A549 (cell line): ENCODE data around the gene CDC14A. TPM values are rescaled to one million over a fixed set of nuclear protein-coding genes. Genes with fewer than 3 reads are reported as not detected.

Source experiments
- ATAC-seq, 2 experiments: fragments of 200-7000 bp in 1 of 2; fragments of >200 bp in 1 of 2; cut with Nextera tagmentation in 1 of 2; cut with Tn5 transposase in 1 of 2; 3 replicates each; pipeline versions ENCODE4 v1.8.0 to v1.9.1; 2018 to 2020; ENCODE audit warnings: mild to moderate bottlenecking in 1 of 2, moderate library complexity in 1 of 2
- CTCF ChIA-PET: fragments of 300-600 bp; sonication (Branson Sonifier 250); formaldehyde crosslinking; extraction: SDS; loops from one replicate; lab custom pipeline; 2021; ENCODE audit warnings: antibody characterized with exemption, inconsistent platforms; lab: Yijun Ruan, JAX
- POLR2A ChIA-PET: fragments of 350-600 bp; formaldehyde crosslinking; extraction: SDS; loops from one replicate; lab custom pipeline; 2021; ENCODE audit warnings: antibody characterized with exemption, inconsistent platforms; lab: Yijun Ruan, JAX
- DNase-seq, 2 experiments: peaks; one replicate each; pipeline versions ENCODE4 v3.0.0 to v3.0.0-alpha.2; 2011 to 2016; ENCODE audit warnings: low read depth in 1 of 2, low spot score in 1 of 2
- FAIRE-seq: peaks from 2 replicates; lab custom pipeline; 2011; peaks lifted over from hg19 to GRCh38; lab: Jason Lieb, UNC
- H3K27ac ChIP-seq, 2 experiments: fragments of >200 bp; sonication (Bioruptor Twin); formaldehyde crosslinking; 3 replicates each; pipeline ENCODE4 v1.5.1; 2016 to 2017
- H3K4me1 ChIP-seq: fragments of >200 bp; sonication (Bioruptor Twin); formaldehyde crosslinking; 3 replicates; pipeline ENCODE4 v1.6.1; 2016
- H3K4me2 ChIP-seq: fragments of >200 bp; sonication (Bioruptor Twin); formaldehyde crosslinking; 3 replicates; pipeline ENCODE4 v1.6.1; 2016
- H3K4me3 ChIP-seq: fragments of >200 bp; sonication (Bioruptor Twin); formaldehyde crosslinking; 3 replicates; pipeline ENCODE4 v1.5.1; 2016
- H3K9me3 ChIP-seq: fragments of >200 bp; sonication (Bioruptor Twin); formaldehyde crosslinking; 3 replicates; pipeline ENCODE4 v1.6.1; 2016
- BCL3 ChIP-seq: fragments of >200 bp; sonication (Bioruptor Twin); formaldehyde crosslinking; IDR thresholded peaks from 3 replicates; pipeline ENCODE4 v1.6.1; 2016
- CBX2 ChIP-seq: fragments of 200-600 bp; sonication (generic); IDR thresholded peaks from 2 replicates; pipeline ENCODE4 v1.6.1; 2016; ENCODE audit warnings: low read depth, mild to moderate bottlenecking, borderline replicate concordance
- CHD2 ChIP-seq: fragments of 150-350 bp; IDR thresholded peaks from 2 replicates; pipeline ENCODE4 v1.6.1; 2014; ENCODE audit warnings: low read length; ENCODE audit not compliant: partially characterized antibody
- CTCF ChIP-seq: fragments of >200 bp; sonication (Bioruptor Twin); formaldehyde crosslinking; IDR thresholded peaks from 3 replicates; pipeline ENCODE4 v1.5.1; 2016
- EP300 ChIP-seq, 2 experiments: fragments of >200 bp; sonication (Bioruptor Twin); formaldehyde crosslinking; IDR thresholded peaks; 2 replicates in 1 of 2; 3 replicates in 1 of 2; pipeline ENCODE4 v1.6.1; 2016 to 2017
- ESRRA ChIP-seq: fragments of 150-350 bp; IDR thresholded peaks from 2 replicates; pipeline ENCODE4 v1.6.1; 2014; ENCODE audit warnings: mild to moderate bottlenecking, low read length, borderline replicate concordance
- FOXS1 ChIP-seq: fragments of 250-450 bp; sonication (Bioruptor Pico); IDR thresholded peaks from 2 replicates; pipeline ENCODE4 v1.5.0; 2020; ENCODE audit warnings: mild to moderate bottlenecking, moderate library complexity
- HMGXB4 ChIP-seq: fragments of 250-450 bp; sonication (Bioruptor Pico); IDR thresholded peaks from 2 replicates; pipeline ENCODE4 v1.5.0; 2021; ENCODE audit warnings: mild to moderate bottlenecking, moderate library complexity, borderline replicate concordance
- JUNB ChIP-seq: fragments of >200 bp; sonication (Bioruptor Twin); formaldehyde crosslinking; IDR thresholded peaks from 2 replicates; pipeline ENCODE4 v1.6.1; 2016
- MYC ChIP-seq: IDR thresholded peaks from 2 replicates; pipeline ENCODE4 v1.6.1; 2012; ENCODE audit warnings: mild to moderate bottlenecking, inconsistent platforms, low read length, improper control_type of control experiment, borderline replicate concordance
- NFE2L2 ChIP-seq: fragments of 150-350 bp; conservative IDR thresholded peaks from 2 replicates; pipeline ENCODE4 v1.6.1; 2014; ENCODE audit warnings: low read length
- NPAS2 ChIP-seq: fragments of 250-450 bp; sonication (Bioruptor Pico); IDR thresholded peaks from 2 replicates; pipeline ENCODE4 v1.8.0; 2022; ENCODE audit warnings: mild to moderate bottlenecking, moderate library complexity, borderline replicate concordance
- PHF8 ChIP-seq: fragments of 200-600 bp; sonication (generic); IDR thresholded peaks from 2 replicates; pipeline ENCODE4 v1.6.1; 2016; ENCODE audit warnings: low read depth, mild to moderate bottlenecking, antibody characterized with exemption, moderate library complexity, borderline replicate concordance
- RAD21 ChIP-seq, 2 experiments: fragments of >200 bp in 1 of 2; sonication (Bioruptor Twin) in 1 of 2; formaldehyde crosslinking in 1 of 2; IDR thresholded peaks in 1 of 2; conservative IDR thresholded peaks in 1 of 2; 2 replicates in 1 of 2; 3 replicates in 1 of 2; pipeline ENCODE4 v1.6.1; 2012 to 2018; ENCODE audit warnings: inconsistent platforms in 1 of 2
- RARB ChIP-seq: fragments of 250-450 bp; sonication (Bioruptor Pico); IDR thresholded peaks from 2 replicates; pipeline ENCODE4 v1.8.0; 2021; ENCODE audit warnings: mild to moderate bottlenecking, moderate library complexity
- RNF2 ChIP-seq: fragments of 200-600 bp; sonication (generic); IDR thresholded peaks from 2 replicates; pipeline ENCODE4 v1.6.1; 2016; ENCODE audit warnings: low read depth, mild to moderate bottlenecking, antibody characterized with exemption, moderate library complexity, borderline replicate concordance
- SMC3 ChIP-seq: fragments of >200 bp; sonication (Bioruptor Twin); formaldehyde crosslinking; IDR thresholded peaks from 3 replicates; pipeline ENCODE4 v1.6.1; 2018; ENCODE audit warnings: inconsistent platforms
- ZC3H11A ChIP-seq: fragments of 450-650 bp; IDR thresholded peaks from 2 replicates; pipeline ENCODE4 v1.6.1; 2014; ENCODE audit warnings: antibody characterized with exemption, mild to moderate bottlenecking
- ZNF302 ChIP-seq: fragments of 250-450 bp; sonication (Bioruptor Pico); IDR thresholded peaks from 2 replicates; pipeline ENCODE4 v1.9.0; 2021; ENCODE audit warnings: inconsistent platforms, mild to moderate bottlenecking, moderate library complexity
- WGBS: methylation state at CpG from one replicate; pipeline ENCODE4 v1.1.6; 2017; ENCODE audit errors: missing lambda C conversion rate; 5-methylcytosine and 5-hydroxymethylcytosine counted together
- polyA plus RNA-seq, 4 experiments: library from polyadenylated mRNA; depleted of rRNA in 3 of 4; stranded (reverse); fragments of >200 nt; fragmentation: RNase III in 1 of 4; extraction: RNeasy Plus Mini Kit Qiagen cat#74134 plus additional on column Dnase treatment in 1 of 4; gene quantifications; 2 replicates in 3 of 4; 3 replicates in 1 of 4; pipeline ENCODE4 v1.2.3, GENCODE V29; 2011 to 2017
- TF ChIP-seq, protein P1 (sequence below): fragments of >200 bp; sonication (Bioruptor Twin); formaldehyde crosslinking; IDR thresholded peaks from 2 replicates; pipeline ENCODE4 v1.6.1; 2016

The CDC14A gene
- polyA plus RNA-seq, 2 of the 4 experiments (the other 2 are of a cell fraction), result 1.6 to 4.1 TPM

- peak; percentile 64 to 80; a peak in 4 of 6 replicates for ATAC-seq
- H3K9me3 ChIP-seq, result no peaks in the 10 kb centered on the region
- ChIA-PET CTCF (interaction anchor here (0.8 to 1.8 kb wide), 8 partner anchors 8 to 530 kb away, joined by 3 to 5 read pairs (median 3); no protein-coding TSS in a partner anchor), POLR2A (no interaction called here)
- H3K4me2 ChIP-seq, result no peak overlapping the region
- TF ChIP-seq MYC (no peak), CTCF (peak; percentile 28; the same call in 1 of the 3 replicates), RAD21 (conservative IDR thresholded peaks at IDR 0.05 in 1 of 2, IDR thresholded peaks at IDR 0.05 in 1 of 2) (peak in 1 of 2 experiments; percentile 22; a peak in 2 of 5 replicates), SMC3 (0 out of 3 replicates have a peak, but pooled peaks have one; percentile 17)
- peaks cover 20% of the 10 kb centered on the region for H3K4me1 ChIP-seq
- no peak overlapping the region for H3K27ac ChIP-seq
- peak in 1 of 2 experiments; percentile 20 for DNase-seq
- 72% methylated on average over 2 of the region's 2 CpGs for WGBS
- H3K4me3 ChIP-seq, result no peak overlapping the region
- FAIRE-seq, result no peak
Measured at GRCh38 chr1:100358210-100358609, 5.9 kb downstream of the CDC14A start.

DNA sequence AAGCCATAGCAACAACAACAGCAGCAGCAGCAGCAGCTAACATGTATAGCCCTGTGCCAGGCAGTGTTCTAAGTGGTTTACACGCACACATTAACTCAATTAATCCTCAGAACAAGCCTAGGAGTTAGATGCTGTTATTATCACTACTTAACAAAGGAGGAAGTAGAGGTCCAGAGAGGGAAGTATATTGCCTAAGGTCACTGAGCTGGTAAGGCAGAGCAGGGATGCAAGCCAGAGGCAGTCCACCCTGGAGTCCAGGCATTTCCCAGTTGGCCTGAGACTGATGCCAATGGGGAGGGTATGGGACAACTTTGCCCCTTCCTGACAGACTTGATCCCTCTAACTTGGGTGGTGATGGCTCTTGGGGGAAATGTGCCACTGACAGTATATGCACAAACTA, 6.8 kb downstream of the CDC14A start:
- FAIRE-seq (no peak), ATAC-seq (no peak), DNase-seq (no peak)
- Histone ChIP-seq H3K4me1 (peaks cover 12% of the 10 kb centered on the region), H3K4me3 (no peak overlapping the region), H3K27ac (no peak overlapping the region), H3K9me3 (no peaks in the 10 kb centered on the region), H3K4me2 (no peak overlapping the region)
- TF ChIP-seq ZNF302 (CRISPR knock-in tag) (no peak), NFE2L2 (no peak), EP300 (IDR thresholded peaks at IDR 0.05) (no peak), BCL3 (no peak), RARB (no peak), NPAS2 (CRISPR knock-in tag) (no peak), FOXS1 (no peak), HMGXB4 (CRISPR knock-in tag) (no peak), JUNB (no peak), MYC (no peak), ESRRA (no peak), CBX2 (no peak), RAD21 (conservative IDR thresholded peaks at IDR 0.05 in 1 of 2, IDR thresholded peaks at IDR 0.05 in 1 of 2) (no peak), PHF8 (no peak), CHD2 (no peak), ZC3H11A (no peak), RNF2 (no peak)
- TF ChIP-seq, protein P1, sequence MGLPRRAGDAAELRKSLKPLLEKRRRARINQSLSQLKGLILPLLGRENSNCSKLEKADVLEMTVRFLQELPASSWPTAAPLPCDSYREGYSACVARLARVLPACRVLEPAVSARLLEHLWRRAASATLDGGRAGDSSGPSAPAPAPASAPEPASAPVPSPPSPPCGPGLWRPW, result no peak
- CTCF ChIA-PET, result interaction anchor here (1.1 kb wide), 1 partner anchor 509 kb away, joined by 5 read pairs; no protein-coding TSS in a partner anchor
- POLR2A ChIA-PET, result no interaction called here
- WGBS, result 63% methylated on average over 1 of the region's 1 CpG
